Activated CD4-positive, alpha-beta T cell treated with anti-CD3 and anti-CD28 coated beads, Interleukin-2, amount 50 U/mL, for 48 hours (primary cell): ENCODE measurements around the gene DCUN1D1.
"Not testable (repeated sequence)": the region's sequence is repeated elsewhere in the genome, so short reads cannot be mapped to it uniquely, and the experiment has no call there.

Experiments used
- DNase-seq, 2 experiments: peaks; one replicate each; pipeline ENCODE4 v3.0.0-alpha.2; 2020

The DCUN1D1 gene

DNA sequence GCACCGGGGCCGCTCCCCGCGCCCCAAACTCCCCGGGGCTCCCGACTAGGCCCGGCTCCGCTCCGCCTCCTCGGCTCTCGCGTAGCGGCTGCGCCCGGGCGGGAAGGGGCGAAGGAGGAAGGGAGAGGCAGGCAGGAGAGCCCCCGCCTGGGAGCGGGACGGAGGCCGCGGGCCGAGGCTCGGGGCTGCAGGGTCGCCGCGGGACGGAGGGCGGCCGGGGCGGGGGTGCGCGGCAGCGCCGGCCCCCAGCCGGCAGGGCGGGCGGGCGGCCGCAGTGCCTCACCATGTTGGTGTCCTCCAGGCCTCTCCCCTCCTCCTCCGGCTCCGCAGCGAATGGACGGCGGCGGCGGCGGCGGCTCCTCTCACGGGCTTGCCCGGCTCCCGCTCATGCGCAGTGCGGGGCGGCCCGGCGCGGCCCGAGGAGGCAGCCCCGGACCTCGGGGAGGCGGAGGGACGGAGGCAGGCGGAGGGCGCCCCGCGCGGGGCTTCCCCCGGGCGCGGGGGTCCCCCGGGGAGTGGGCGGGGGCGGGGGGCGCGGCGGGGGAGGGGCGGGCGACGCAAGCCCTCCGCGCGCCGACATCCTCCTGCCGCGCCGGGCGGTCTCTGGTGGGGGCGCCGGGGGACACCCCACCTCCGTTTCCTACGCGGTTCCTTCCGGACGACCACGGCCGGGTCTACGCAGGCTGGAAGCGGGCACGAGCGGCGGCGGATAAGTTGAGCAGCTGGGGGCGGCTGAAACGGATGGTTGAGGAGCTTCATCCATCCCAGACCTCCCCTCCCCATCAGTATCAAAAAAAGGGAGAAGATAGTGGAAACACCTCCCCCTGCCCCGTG is at the start of gene DCUN1D1:
TSS of gene DCUN1D1 (minus strand) at position 335 of the 834 bp plus-strand sequence. CDS start at position 286, 49 bp downstream.
- peak; percentile 84 to 87 for DNase-seq

DNA sequence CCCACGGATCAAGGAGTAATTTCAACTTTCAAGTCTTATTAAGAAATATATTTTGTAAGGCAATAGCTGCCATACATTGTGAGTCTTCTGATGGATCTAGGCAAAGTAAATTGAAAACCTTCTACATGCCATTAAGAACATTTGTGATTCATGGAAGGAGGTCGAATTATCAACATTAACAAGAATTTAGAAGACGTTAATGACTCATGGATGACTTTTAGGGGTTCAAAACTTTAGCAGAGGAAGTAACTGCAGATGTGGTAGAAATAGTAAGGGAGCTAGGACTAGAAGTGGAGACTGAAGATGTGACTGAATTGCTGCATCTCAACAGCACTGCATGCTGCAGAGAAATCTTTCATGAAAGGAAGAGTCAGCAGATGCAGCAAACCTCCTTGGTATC is 48.1 kb upstream of the DCUN1D1 start:
- DNase-seq: no peak

DNA sequence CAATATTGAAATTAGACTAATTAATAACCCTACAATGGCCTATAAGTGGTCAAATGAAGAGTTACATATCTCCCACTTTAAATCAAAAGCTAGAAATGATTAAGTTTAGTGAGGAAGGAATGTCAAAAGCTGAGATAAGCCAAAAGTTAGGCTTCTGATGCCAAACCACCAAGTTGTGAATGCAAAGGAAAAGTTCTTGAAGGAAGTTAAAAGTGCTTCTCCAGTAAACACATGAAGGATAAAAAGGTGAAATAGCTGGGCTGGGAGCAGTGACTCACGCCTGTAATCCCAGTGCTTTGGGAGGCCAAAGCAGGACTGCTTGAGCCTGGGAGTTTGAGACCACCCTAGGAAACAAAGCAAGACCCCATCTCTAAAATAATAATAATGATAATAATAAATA is 46.9 kb upstream of the DCUN1D1 start:
- DNase-seq: no peak

DNA sequence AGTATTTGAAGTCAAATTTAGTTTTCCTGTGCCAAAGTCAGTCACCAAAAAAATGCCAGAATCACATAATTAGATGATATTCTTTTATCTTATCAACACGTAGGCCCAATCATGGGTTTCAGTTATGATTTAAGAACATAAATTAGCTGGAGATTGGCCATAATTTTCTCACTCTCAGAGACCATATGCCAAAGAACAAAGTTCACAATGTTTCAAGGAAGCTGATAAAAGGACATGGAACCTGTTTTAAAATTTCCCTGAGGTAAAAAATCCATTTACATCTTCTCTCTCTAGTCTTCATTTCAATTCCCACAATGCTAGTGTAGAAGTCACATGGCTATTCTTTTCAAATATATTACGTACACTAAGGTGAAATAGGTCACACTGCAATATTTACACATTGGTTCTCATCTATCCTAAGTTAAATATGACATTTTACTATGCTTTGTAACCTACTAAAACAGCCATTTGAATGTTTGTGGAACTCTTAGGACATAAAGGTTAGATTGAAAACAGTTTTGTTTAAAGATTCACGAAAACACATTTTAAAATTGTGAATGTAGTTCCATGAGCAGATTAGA is 42.7 kb upstream of the DCUN1D1 start:
- no peak for DNase-seq

DNA sequence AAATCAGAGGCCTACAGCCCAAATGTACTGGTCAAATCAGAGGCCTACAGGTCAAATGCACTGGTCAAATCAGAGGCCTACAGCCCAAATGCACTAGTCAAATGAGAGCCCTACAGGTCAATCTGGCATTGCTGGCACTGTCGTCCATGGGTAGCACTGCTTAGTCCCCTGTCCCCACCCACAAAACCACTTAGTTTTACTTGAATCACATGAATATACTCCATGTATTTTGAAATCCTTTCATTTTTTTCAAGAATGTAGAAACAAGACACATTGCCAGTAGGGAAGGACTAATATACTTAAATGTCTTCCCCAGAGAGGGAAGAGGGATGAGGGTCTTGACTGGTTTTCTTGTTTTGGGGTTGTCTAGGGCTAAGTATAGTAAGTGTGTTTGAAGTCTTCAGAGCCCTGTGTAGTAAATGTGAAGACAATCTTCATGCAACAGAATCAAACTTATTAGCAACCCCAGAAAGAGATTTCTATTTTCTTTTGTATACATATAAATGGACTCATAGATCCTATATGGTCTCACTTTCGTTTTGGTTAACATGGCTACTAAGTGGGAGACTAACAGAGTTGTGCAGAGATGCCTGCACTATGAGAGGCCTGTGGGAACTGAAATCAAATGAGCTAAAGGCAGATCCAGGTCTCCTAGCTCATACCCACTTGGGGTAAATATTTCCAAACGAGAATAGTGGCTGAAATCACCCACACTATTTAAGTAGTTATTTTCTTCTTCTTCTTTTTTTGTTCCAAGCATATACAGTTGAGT is 38.3 kb upstream of the DCUN1D1 start:
- DNase-seq: no peak

DNA sequence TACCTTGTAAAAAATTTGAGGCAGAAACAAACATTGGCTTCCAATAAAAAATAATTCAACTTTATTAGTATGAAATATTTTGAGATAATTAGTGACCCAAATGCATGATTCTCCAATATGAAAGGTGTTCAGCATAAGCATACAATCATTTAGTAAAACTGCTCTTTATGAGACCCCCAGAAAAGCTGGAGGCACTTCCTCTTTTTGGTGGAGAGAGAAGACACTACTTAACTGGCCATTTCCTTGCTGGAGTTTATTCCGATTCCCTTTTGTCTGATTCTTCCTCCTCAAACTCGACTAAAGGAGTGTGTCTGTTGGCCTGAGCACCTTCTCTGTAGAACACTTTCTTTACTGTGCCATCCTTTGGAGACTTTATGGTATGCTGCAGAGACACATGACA is 34.8 kb upstream of the DCUN1D1 start:
- DNase-seq: no peak

DNA sequence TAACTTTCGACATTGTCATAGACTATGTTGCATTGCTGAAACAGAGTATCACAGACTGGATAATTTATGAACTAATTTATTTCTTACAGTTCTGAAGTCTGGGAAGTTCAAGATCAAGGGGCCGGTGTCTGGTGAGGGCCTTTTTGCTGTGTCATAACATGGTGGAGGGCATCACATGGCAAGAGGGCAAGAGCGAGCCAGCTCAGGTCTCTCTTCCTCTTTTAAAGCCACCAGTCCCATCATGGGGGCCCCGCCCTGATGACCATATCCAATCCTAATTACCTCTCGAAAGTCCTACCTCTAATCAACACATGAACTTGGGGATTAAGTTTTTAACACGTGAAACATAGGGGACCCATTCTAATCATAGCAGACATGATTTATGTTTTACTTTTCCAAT is 33.5 kb upstream of the DCUN1D1 start:
- DNase-seq: no peak

DNA sequence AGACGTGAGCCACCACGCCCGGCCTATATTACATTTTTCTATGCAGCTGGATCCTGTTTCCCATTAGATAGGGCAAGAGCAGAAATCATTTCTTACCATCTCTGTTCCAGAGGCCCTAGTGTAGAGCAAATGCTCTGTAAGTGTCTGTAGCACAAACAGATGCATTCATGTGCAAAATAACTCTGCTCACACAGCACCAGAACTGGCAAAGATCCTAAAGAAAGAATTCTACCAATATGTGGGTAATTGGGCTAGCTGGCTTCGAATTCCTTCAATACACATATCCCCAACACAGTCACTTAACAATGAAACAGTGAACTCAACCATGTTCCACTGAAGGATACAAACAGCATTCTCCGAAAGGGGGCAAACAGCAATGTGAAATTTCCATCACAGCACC is 32.7 kb upstream of the DCUN1D1 start:
- no peak for DNase-seq

DNA sequence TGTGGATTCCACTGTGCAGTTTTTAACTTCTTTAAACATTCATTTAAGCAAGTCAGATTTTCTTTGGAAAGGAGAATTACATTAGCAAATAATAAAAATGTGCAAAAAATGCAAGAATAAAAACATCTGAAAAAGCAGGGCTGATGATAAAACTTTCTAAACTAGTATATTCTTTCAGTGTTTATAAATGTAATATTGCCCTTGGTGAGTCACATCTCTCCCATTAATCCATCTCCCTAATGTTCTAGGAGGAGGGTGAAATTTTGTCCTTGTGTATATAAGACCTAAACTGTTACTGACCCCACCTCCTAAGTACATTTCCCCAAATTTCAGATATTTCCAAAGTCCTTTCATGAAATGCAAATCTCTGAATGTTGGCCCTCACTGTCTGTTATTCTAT is 28.5 kb upstream of the DCUN1D1 start:
- no peak for DNase-seq

DNA sequence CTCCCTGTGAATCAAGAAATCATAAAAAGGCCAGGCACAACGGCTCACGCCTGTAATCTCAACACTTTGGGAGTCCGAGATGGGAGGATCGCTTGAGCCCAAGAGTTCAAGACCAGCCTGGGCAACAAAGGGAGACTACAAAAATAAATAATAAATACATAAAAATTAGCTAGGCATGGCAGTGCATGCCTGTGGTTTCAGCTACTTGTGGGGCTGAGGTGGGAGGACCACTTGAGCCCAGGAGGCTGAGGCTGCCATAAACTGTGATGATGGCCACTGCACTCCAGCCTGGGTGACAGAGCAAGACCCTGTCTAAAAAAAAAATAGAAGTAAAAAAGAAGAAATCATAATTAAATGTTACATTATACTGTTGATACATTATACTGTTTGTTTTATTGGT is 28.0 kb upstream of the DCUN1D1 start:
- no peak for DNase-seq

DNA sequence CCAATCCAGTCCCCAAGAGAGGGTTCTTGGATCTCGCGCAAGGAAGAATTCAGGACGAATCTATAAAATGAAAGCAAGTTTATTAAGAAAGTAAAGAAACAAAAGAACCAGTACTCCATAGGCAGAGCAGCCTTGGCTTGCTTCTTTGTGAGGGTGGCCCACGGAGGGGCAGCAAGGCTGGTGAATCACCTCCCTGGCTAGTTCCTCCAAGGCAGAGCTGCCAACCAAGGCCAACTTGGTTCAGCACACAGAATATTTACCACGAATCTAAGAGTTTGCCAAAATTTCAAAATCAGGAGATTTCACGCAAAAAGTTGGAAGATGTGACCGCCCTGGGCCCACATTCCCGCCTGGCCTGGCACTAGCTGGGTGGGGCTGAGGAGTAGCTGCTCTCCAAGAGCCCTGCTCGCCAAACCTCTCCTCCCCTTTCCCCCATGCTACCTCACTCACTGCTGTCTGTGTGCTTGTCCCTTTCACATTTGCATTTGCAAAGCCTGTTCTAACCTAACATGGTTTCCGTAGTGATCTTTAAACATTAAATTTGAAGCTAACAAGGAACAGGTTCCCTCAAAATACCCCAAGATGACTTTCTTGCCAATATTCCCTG is 26.2 kb upstream of the DCUN1D1 start:
- no peak for DNase-seq

DNA sequence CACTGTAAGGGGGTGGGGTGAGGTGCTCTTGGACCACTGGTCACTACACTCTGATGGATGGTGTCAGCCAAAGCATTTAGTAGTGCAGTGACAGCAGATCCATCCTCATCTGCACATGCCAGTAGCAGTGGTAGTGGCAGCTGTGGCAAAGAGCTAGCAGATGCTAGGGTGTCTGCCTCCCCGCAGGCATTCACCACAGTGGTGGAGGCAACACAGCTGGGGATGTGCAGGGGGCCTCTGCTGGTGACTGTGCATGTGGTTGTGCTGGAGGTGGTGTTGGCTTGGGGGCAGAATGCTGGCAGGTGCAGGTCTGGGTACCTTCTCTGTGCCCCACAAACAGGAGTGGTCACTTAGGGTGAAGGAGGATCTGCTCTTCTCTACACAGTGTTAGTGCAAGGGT is 19.4 kb upstream of the DCUN1D1 start:
- no peak for DNase-seq

DNA sequence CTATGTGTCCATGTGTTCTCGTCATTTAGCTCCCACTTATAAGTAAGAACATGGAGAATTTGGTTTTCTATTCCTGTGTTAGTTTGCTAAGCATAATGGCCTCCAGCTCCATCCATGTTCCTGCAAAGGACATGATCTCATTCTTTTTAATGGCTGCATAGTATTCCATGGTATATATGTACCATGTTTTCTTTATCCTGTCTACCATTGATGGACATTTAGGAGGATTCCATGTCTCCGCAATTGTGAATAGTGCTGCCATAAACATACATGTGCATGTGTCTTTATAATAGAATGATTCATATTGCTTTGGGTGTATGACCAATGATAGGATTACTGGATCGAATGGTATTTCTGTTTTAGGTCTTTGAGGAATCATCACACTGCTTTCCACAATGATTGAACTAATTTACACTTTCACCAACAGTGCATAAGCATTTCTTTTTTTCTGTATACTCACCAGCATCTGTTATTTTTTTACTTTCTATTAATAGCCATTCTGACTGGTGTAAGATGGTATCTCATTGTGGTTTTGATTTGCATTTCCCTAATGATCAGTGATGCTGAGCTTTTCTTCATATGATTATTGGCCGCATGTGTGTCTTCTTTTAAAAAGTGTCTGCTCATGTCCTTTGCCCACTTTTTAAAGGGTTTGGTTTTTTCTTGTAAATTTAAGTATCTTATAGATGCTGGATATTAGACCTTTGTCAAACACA is 13.3 kb upstream of the DCUN1D1 start:
- DNase-seq: not testable (repeated sequence)

DNA sequence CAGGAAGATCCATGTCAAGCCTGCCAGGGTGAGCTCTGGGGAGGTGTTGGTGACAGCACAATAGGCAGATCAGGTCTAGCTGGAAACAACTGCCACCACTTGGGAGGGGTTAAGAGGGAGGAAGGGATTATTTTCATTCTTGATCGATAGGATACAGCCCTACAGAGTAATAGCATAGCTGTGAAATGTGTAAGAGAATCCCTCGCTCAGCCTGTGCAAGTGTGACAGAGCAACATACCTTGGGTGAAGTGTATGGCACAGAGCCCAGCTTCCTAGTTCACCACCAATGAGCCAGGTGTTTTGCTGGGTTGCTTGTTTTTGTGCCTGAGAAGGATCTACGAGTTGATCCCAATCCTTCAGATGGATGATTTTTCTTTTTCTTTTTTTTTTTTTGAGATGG is 9.2 kb upstream of the DCUN1D1 start:
- DNase-seq: no peak

DNA sequence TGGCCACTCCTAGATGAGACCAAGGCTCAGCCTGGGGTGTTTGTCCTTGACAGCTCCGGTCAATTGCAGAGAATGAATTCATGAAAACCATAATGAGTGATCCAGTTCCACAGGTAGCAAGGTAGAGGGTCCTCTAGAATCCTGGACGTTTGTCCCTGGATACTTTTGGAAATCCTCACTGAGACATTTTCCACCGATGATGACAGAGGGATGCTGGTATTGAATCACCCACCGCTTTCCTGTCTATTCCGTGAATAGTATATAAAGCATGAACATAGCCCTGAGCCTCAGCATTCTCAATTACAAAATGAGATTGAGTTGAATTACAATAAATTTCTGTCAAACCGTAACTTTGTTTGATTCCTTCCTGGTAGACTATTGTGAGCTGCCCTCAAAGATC is 5.7 kb upstream of the DCUN1D1 start:
- DNase-seq: no peak

DNA sequence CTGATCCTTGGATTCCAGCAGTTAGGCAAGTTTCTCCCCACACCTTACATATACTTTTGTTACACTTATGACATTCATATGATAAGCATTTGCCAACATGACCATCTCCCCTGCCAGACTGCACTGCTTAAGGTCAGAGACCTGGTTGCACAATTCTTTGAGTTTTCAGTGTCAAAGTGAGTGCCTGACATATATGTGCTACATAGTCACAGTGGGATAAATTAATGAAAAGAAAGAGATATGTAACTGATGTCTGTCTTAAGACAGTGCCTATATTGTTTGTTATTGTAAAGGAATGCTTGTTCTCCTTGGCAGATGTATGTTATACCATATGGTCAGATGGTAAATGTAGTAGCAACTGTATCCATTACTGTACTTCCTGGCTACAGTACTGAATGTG is 3.5 kb upstream of the DCUN1D1 start:
- no peak for DNase-seq

DNA sequence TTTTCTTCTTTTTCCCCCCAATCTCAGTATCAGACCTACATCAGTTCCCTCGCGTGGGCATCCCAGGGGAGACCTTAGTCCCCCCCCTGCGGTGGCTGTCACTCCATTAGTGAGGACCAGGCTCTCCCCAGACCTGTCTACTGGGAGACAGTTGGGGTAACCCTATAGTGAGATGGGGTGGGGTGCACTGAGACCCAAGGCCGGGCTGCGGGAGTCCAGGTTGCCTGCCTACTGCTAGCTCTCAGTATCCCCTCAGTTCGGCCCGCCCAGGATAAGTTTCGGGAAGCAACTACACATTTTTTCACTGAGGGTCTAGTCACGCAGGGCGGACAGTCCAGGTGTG is 671 bp upstream of the DCUN1D1 start:
- no peak for DNase-seq

DNA sequence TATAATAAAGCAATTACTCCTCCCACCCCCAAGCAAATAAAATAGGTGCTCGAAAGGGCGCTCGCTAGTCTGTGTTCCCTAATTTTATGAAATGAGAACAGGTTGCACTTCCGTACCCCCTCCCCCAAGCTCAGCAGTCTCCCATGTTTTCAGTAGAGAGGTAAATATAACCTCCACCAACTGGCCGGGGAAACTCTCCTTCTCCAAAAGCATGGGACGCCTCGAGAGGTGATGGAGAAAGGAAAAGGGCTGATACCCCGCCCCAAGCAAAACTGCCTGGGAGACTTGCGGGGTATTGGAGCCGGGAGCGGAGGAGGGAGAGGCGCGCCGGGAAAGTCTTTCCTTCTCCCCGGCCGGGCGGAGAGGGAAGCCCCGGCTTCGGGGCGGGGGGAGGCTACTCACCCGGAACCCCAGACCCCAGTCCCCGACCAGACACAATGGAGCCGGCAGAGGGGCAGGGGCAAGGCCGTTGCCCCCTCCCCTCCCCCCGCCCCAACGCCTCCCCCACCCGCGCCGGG is 605 bp downstream of the DCUN1D1 start:
- DNase-seq: peak; percentile 17 to 31

DNA sequence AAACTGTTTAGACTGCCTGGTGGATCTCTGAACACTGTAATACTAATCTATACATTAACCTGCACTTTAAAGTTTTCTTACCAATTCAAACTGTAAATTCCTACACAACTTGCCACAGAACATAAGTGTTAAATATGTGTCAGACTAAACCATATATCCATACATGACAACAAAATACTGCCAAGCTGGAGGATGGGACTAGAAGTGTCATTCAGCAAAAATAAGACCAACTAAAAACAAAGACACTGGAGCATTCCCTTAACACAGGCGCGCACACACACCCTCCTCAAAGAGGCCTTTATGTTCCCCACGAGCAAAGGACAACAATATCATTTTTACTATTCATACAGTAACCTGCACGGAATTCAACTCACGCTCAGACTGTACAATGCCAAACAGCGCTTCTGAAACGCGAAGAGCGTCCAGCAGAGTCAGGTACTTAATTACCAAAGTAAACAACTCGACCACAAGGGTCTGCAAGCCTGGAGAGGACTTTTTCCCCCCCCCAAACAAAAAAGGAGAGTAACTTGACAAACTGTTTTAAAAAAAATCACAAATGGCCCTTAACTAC is 1.1 kb downstream of the DCUN1D1 start:
- DNase-seq: no peak

DNA sequence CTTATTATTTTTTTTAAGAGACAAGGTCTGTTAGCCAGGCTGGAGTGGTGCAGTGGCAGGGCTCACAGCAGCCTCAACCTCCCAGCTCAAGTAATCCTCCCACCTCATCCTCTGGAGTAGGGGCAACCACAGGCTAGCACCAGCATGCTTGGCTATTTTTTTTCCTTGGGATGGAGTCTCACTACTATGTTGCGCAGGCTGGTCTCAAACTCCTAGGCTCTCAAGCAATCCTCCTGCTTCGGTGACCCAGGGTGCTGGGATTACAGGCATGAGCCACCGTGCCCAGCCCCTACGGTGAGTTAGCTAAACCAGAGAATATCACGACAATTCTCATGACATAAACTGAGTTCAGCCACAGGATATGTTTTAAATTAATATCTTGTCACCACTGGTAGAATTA is 2.0 kb downstream of the DCUN1D1 start:
- DNase-seq: no peak

DNA sequence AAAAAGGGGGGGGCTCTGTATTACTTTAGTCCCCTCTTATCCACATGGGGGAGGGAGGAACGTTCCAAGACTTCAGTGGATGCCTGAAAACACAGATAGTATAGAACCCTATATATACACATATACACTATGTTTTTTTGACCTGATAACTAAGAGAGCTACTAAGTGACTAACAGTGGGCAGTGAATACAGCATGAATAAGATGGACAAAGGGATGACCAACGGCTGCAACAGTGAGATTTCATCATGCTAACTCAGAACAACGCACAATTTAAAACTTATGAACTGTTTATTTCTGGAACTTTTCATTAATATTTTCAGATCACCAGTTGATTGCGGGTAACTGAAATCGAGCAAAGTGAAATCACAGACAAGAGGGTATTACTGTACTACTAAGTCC is 7.3 kb downstream of the DCUN1D1 start:
- DNase-seq: no peak

DNA sequence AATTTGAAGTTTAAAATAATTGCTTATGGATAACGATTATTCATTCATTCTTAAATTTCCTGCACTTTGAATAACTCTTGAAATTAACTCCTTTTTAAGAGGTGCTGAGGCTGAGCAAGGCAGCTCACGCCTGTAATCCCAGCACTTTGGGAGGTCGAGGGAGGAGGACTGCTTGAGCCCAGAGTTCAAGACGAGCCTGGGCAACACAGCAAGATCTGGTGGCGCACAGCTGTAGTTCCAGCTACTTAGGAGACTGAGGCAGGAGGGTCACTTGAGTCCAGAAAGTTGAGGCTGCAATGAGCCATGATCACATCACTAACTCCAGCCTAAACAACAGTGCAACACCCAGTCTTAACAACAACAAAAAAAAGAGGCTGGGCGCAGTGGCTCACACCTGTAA is 8.0 kb downstream of the DCUN1D1 start:
- no peak for DNase-seq
